Fibroblast of lung (primary cell): ENCODE data around the gene SLC9A3.

Source experiments
- EZH2 ChIP-seq: IDR thresholded peaks from 2 replicates; pipeline ENCODE4 v1.5.1; 2012; ENCODE audit warnings: low read length, control low read depth, mild to moderate bottlenecking; ENCODE audit errors: missing control alignments
- TF ChIP-seq, protein P1 (sequence below), 2 donors: IDR thresholded peaks in 1 of 2; conservative IDR thresholded peaks in 1 of 2; 1 replicate in 1 of 2; 2 replicates in 1 of 2; pipeline ENCODE4 v1.5.1; 2011 to 2012; ENCODE audit warnings: low read length in 2 of 2, control low read depth in 1 of 2, inconsistent platforms in 1 of 2, low read depth in 1 of 2, mild to moderate bottlenecking in 1 of 2

DNA sequence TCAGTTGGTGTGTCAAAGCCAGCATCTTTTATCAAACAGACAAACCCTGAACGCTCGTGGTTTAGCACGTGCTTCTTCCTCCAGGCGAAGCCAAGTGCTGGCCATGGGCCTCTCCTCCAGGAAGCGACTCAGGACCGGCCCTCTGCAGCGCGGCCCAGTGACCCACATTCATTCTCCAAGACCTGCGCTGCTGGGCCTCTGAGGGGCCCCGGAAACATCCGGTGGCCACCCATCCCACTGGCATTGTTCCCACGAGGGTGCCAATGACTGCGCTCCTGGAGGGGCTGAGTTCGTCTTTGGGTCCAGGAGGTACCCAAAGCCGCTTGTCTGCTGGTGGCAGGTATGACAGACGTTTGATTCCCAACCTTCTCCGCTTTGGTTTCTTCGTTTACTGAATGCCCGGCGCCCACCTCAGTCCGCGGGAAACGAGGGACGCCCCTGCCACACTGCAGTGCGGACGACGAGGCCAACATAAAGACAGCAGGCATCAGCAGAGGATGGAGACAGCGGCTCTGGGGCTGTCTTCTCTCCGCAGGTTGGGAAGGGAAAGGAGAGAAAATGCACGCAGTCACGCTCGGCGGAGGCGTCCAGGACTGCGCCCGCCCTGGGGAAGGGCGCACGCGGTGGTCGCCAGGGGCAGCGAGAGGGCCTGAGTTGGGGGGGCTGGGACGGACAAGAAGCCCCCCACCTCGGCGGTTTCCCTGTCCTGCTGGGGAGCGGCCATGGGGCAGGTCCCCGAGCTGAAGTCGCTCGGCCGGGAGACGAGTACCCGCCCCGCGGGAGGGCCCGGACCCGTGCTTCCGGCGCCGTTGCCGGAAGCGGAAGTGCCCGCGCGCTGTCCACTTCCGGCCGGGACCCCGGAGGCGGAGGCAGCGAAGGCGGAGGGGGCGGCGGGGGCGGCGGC is 81.7 kb downstream of the SLC9A3 start, which contains the start of gene EXOC3:
- TF ChIP-seq, protein P1, sequence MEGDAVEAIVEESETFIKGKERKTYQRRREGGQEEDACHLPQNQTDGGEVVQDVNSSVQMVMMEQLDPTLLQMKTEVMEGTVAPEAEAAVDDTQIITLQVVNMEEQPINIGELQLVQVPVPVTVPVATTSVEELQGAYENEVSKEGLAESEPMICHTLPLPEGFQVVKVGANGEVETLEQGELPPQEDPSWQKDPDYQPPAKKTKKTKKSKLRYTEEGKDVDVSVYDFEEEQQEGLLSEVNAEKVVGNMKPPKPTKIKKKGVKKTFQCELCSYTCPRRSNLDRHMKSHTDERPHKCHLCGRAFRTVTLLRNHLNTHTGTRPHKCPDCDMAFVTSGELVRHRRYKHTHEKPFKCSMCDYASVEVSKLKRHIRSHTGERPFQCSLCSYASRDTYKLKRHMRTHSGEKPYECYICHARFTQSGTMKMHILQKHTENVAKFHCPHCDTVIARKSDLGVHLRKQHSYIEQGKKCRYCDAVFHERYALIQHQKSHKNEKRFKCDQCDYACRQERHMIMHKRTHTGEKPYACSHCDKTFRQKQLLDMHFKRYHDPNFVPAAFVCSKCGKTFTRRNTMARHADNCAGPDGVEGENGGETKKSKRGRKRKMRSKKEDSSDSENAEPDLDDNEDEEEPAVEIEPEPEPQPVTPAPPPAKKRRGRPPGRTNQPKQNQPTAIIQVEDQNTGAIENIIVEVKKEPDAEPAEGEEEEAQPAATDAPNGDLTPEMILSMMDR (conservative IDR thresholded peaks at IDR 0.05 in 1 of 2, IDR thresholded peaks at IDR 0.05 in 1 of 2; ENCODE audit: low read depth in 1 of 2, low read length in 2 of 2) = no peak
- TF ChIP-seq EZH2 = no peak
